Measurements from ENCODE around the gene BMAL2.

The BMAL2 gene

GRCh38 chr12:27319848-27320247, 12.8 kb upstream of the BMAL2 start:
- DNase-seq = no peak

DNA sequence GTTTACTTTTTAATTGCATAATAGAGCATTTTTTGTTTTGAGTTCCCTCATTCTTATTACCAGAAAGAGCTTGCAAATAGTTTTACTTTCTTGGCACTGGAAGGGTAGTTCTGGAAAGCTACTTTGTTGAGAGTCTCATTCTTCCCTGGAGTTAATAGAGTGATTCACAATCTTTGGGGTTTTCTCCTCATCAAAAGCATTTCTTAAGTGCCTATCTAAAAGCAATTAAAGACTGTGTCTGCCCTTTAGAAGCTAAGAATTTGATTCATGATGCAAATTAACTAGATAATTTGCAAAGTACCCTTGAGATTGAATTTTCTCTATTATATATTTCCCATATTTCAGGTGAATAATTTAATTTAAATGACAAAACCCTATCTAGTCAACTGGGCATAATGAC, 8.1 kb upstream of the BMAL2 start:
- DNase-seq = no peak

DNA sequence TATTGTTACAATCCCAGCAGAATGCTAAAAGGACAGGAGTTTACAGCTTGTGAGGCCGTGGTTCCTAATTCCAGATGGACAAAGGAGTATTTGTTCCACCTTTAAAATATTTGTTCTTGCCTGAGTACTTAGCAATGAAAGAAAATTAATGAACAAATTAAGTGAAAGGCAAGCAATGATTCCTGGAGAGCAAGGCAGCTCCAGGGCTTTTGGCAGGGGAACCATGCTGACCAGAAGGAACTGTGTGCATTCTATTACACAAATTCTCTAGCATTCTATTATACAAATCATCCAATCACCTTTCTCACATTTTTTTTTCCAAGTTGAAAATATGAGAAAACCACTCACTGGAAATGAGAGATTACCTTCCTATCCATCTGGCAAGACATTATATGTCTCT, 1.8 kb upstream of the BMAL2 start:
- DNase-seq = no peak

GRCh38 chr12:27331291-27331926, 1.2 kb upstream of the BMAL2 start:
- peak; percentile 83 for DNase-seq

GRCh38 chr12:27331927-27332324, 710 bp upstream of the BMAL2 start:
- peak; percentile 24 for DNase-seq

DNA sequence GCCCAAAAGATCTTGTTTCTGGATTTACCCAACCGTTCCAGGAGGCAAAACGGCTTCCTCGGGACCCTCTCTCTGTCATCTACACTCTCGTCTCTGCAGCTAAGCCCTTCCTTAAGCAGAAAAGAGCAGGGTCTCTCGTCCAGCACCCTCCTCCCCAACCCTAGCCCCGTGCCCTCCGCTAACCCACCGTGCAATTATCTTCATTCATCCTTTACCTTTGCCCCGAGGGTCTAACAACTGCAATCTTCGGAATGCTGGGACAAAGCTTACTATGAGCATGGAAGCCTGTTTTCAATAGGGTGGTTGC, 276 bp upstream of the BMAL2 start:
- no peak for DNase-seq

- peak; percentile 10 for DNase-seq
These were observed 870 bp downstream of the BMAL2 start for GRCh38 chr12:27333403-27334009.

DNA sequence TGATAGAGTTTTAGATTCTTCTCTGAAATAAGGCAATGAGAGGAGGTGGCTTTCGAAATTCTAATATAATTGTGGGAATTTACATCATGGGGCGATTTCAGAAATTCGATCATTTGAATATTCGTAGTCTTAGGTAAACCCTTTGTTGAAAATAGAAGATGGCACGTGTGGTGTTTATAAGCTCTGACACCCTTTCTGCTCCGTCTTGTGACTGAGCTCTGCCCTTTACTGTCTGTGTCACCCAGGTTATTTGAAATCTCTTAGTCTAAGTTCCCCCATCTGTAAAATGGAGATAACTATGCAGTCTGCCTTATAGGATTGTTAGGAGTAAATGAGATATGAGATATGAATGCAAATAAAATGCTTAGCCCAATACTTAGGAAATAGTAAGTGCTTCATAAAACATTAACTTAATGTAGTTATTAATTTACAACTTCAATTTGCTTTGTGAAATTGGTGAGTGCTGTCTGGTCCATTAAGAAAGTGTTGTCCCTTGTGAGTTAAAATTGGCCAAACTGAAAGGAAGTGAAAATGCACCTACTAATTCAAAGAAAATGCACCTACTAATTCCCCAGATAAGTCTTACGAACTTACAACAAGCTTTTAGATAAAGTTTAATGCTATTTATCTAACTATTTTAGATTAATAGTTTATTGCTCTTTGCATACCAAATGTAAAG, 1.5 kb downstream of the BMAL2 start:
- DNase-seq = no peak

GRCh38 chr12:27334721-27335082, 2.1 kb downstream of the BMAL2 start:
- no peak for DNase-seq

GRCh38 chr12:27335364-27336281, 3.0 kb downstream of the BMAL2 start:
- no peak for DNase-seq

DNA sequence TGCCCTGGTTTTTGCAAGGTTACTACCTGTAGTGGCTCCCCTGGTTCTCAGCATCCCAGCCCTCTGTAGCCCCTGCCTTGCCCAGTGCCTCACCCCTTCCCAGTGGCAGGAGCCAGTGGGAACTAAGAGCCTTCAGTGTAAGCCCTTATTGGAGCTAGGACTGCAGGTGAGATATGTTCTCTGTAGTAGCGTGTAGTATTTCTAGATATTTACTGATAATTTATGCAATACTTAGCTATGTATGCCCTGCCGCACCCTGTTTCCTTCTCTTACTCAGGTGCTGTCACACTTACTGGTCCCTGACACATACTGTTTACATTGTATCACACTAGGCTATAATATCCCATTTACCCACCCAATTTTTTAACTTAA, 3.6 kb downstream of the BMAL2 start:
- no peak for DNase-seq

GRCh38 chr12:27337376-27337775, 4.7 kb downstream of the BMAL2 start:
- DNase-seq = no peak

GRCh38 chr12:27338473-27338872, 5.8 kb downstream of the BMAL2 start:
- no peak for DNase-seq

GRCh38 chr12:27340971-27341370, 8.3 kb downstream of the BMAL2 start:
- DNase-seq = no peak

GRCh38 chr12:27342536-27342935, 9.9 kb downstream of the BMAL2 start:
- no peak for DNase-seq

GRCh38 chr12:27343255-27344000, 10.8 kb downstream of the BMAL2 start:
- DNase-seq = peak; percentile 91

GRCh38 chr12:27344246-27344645, 11.6 kb downstream of the BMAL2 start:
- DNase-seq = no peak

DNA sequence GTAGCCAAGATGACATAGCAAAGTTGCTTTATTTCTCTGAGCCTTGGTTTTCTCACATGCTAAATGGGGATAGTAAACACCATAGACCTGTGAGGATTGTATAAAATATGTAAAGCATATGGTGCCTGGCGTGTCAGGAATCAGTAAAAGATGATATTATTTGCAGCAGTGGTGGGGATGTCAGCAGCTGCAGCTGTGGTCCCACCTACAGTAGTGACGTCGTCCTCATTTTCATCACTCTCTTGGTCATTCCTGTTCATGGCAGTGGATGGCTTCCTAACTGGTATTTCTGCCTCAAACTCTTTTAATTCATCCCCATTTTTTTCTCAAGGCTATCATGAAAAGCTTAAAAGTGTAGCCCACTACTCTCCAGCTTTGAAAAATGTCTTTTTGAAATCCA, 12.1 kb downstream of the BMAL2 start:
- no peak for DNase-seq

GRCh38 chr12:27345376-27345775, 12.7 kb downstream of the BMAL2 start:
- DNase-seq = no peak

GRCh38 chr12:27347779-27348178, 15.1 kb downstream of the BMAL2 start:
- DNase-seq = no peak

- DNase-seq = no peak
These were observed 18.8 kb downstream of the BMAL2 start for GRCh38 chr12:27351476-27351875.

DNA sequence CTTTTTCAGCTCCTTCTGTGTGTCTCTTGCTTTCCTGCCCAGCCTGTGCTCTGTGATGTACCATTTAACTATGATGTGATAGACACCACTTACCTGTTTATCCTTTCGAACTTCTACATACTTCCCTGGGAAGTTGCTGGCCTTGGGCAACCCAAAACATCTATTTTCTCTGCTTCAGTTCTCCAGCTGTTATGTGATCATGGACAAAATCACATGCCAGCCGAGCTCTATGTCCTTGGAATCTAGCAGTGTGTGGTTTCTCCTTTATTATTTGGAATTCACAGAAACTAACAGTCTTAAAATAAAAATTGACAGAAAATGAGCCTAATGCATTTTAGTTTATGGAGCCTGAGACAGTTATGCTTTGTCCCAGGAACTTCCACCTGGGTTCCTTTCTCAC, 22.9 kb downstream of the BMAL2 start:
- DNase-seq = no peak

DNA sequence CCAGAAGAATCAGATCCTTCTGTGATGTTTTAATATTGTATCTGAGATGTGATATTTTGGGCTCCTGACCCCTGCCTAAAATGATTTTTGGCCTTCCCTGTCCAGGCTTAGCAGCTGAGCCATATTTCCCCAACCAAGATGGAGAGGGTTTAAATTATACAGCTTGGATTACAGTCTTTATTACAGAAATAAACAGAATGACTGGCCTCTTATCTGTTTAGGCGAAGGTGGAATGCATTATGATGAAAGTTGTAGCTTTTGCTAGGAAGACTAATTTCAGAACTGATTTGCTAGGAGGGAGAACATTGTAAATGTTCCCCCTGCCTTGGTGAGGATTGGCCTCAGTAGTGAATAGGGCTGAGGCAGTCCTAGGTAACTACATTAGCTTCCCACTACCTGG, 23.3 kb downstream of the BMAL2 start:
- no peak for DNase-seq

All from fibroblast of skin of scalp (primary cell).